MM.1S (cell line): ENCODE data around the gene TMUB2.

Experiments
- CTCF ChIP-seq: fragments of 300-600 bp; sonication (generic); IDR thresholded peaks from 2 replicates; pipeline ENCODE4 v1.5.1; 2016; ENCODE audit warnings: antibody characterized with exemption, low read length, mixed read lengths
- EZH2 ChIP-seq: fragments of 300-600 bp; sonication (generic); optimal IDR thresholded peaks from 2 replicates; pipeline ENCODE3; 2017; ENCODE audit warnings: low read depth, mild to moderate bottlenecking, antibody characterized with exemption, low read length, mixed read lengths

GRCh38 chr17:44184212-44184810 is 2.5 kb upstream of the TMUB2 start:
- TF ChIP-seq EZH2 = no peak
- no peak for TF ChIP-seq CTCF
